ENCODE results near the gene WDR19.

DNA sequence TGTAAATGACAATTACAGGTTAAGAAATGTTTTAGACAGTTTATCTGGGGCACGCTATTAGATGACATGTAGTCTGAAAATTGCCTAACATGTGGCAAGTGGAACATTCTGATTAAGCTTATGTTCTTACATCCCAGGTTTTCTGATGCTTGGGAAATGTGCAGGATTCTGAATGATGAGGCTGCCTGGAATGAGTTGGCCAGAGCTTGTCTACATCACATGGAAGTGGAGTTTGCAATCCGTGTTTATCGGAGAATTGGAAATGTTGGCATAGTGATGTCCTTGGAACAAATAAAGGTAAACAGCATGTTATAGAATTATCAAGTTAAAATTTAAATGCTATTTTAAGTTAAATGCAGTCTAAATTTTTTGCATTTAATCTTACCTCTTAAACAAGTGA, 49.3 kb downstream of the WDR19 start:
- TF ChIP-seq CTCF (IDR thresholded peaks at IDR 0.05 in 8 of 11, conservative IDR thresholded peaks at IDR 0.05 in 3 of 11), result no peak
- no peak for TF ChIP-seq POLR2A (IDR thresholded peaks at IDR 0.05)

All from spleen (tissue), 7 donors.